Tibial nerve (tissue), 4 donors: ENCODE results near the gene SORCS2. TPM values are rescaled to one million over a fixed set of nuclear protein-coding genes. Genes with fewer than 3 reads are reported as not detected.

ENCODE experiments used
- DNase-seq, 2 donors: peaks; one replicate each; pipeline ENCODE4 v3.0.0-alpha.2; 2019; ENCODE audit warnings: low spot score in 2 of 2
- H3K27ac ChIP-seq, 4 donors: fragments of 200-600 bp; sonication (generic) in 3 of 4; one replicate each; pipeline ENCODE4 v1.5.1; 2017 to 2019; ENCODE audit warnings: mild to moderate bottlenecking in 1 of 4
- H3K27me3 ChIP-seq, 2 donors: fragments of 200-600 bp; sonication (generic) in 1 of 2; one replicate each; pipeline versions ENCODE4 v1.5.1 to v1.6.0; 2017 to 2019
- H3K36me3 ChIP-seq, 3 donors: fragments of 200-600 bp; sonication (generic); one replicate each; pipeline ENCODE4 v1.5.1; 2018 to 2019
- H3K4me1 ChIP-seq, 4 donors: fragments of 200-600 bp; sonication (generic) in 3 of 4; one replicate each; pipeline ENCODE4 v1.5.1; 2017 to 2019
- H3K4me3 ChIP-seq, 4 donors: fragments of 200-600 bp; sonication (generic) in 3 of 4; one replicate each; pipeline ENCODE4 v1.5.1; 2017 to 2019; ENCODE audit warnings: mild to moderate bottlenecking in 1 of 4, moderate library complexity in 1 of 4
- H3K9me3 ChIP-seq, 4 donors: fragments of 200-600 bp; sonication (generic) in 3 of 4; one replicate each; pipeline ENCODE4 v1.5.1; 2017 to 2019
- EP300 ChIP-seq, 2 donors: sonication (generic); formaldehyde crosslinking; IDR thresholded peaks; one replicate each; pipeline ENCODE4 v1.6.1; 2017; ENCODE audit warnings: antibody characterized with exemption in 2 of 2, mild to moderate bottlenecking in 1 of 2
- POLR2A ChIP-seq, 2 donors: fragments of 450-650 bp; IDR thresholded peaks; one replicate each; pipeline ENCODE4 v1.6.1; 2017; ENCODE audit warnings: antibody characterized with exemption in 2 of 2, mild to moderate bottlenecking in 2 of 2, moderate library complexity in 2 of 2
- WGBS, 2 donors: methylation state at CpG; one replicate each; pipeline ENCODE4 v1.1.5; 2018; 5-methylcytosine and 5-hydroxymethylcytosine counted together
- total RNA-seq, 4 donors: library from RNA; depleted of rRNA; stranded (reverse); fragments of >200 nt; gene quantifications; one replicate each; pipeline ENCODE4 v1.1.0, GENCODE V29; 2016
- TF ChIP-seq, protein P1 (sequence below), 5 experiments: fragments of 200-600 bp in 3 of 5; fragments of 450-650 bp in 2 of 5; sonication (generic) in 3 of 5; IDR thresholded peaks; one replicate each; pipeline ENCODE4 v1.5.1; 2016 to 2019; ENCODE audit warnings: antibody characterized with exemption in 5 of 5, mild to moderate bottlenecking in 3 of 5, moderate library complexity in 2 of 5

Gene SORCS2
- total RNA-seq, 4 donors from 2014 or later: 15.6 to 48.9 (median 38.3) TPM

DNA sequence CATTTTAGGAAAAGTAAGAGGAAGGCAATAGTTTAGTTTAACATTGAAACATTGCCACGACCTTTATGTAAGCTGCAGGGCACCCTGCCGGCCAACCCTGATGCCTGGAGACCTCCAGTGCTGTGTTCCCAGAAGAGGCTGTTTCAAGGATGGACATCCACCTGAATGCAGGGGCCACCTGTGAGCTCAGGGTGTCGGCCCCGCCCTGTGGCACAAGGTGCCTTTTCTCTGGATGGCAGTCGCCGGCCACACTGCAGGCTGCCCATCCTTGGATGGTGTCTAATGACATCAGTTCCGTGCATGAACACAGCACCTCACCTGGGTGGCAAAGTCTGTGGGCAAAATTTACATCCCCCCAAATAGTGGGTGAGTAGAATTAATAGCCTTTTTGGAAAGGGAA, 567.3 kb downstream of the SORCS2 start:
- H3K27me3 ChIP-seq: peaks cover 0 to 2% of the 10 kb centered on the region in 2 donors
- 86 to 91% methylated on average over 7 of the region's 7 CpGs for WGBS, 2 donors
- DNase-seq: no peak
- H3K36me3 ChIP-seq: peaks cover 0 to 34% (median 0%) of the 10 kb centered on the region in 3 donors
- peaks cover 0 to 18% (median 5%) of the 10 kb centered on the region in 4 donors for H3K4me1 ChIP-seq
- H3K27ac ChIP-seq: peak overlapping the region in 1 of 4 donors; percentile 14
- no peaks in the 10 kb centered on the region for H3K9me3 ChIP-seq
- H3K4me3 ChIP-seq: no peak overlapping the region
- TF ChIP-seq POLR2A (IDR thresholded peaks at IDR 0.05) (no peak), EP300 (IDR thresholded peaks at IDR 0.05) (no peak)
- TF ChIP-seq, protein P1, sequence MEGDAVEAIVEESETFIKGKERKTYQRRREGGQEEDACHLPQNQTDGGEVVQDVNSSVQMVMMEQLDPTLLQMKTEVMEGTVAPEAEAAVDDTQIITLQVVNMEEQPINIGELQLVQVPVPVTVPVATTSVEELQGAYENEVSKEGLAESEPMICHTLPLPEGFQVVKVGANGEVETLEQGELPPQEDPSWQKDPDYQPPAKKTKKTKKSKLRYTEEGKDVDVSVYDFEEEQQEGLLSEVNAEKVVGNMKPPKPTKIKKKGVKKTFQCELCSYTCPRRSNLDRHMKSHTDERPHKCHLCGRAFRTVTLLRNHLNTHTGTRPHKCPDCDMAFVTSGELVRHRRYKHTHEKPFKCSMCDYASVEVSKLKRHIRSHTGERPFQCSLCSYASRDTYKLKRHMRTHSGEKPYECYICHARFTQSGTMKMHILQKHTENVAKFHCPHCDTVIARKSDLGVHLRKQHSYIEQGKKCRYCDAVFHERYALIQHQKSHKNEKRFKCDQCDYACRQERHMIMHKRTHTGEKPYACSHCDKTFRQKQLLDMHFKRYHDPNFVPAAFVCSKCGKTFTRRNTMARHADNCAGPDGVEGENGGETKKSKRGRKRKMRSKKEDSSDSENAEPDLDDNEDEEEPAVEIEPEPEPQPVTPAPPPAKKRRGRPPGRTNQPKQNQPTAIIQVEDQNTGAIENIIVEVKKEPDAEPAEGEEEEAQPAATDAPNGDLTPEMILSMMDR (IDR thresholded peaks at IDR 0.05): no peak

- H3K4me3 ChIP-seq: no peak overlapping the region
- peaks cover 0 to 2% of the 10 kb centered on the region in 2 donors for H3K27me3 ChIP-seq
- no peak for DNase-seq
- peaks cover 0 to 18% (median 5%) of the 10 kb centered on the region in 4 donors for H3K4me1 ChIP-seq
- 84 to 87% methylated on average over 8 to 9 of the region's 9 CpGs for WGBS, 2 donors
- TF ChIP-seq, protein P1 (IDR thresholded peaks at IDR 0.05): no peak
- TF ChIP-seq POLR2A (IDR thresholded peaks at IDR 0.05) (no peak), EP300 (IDR thresholded peaks at IDR 0.05) (no peak)
- no peaks in the 10 kb centered on the region for H3K9me3 ChIP-seq
- peaks cover 0 to 40% (median 0%) of the 10 kb centered on the region in 3 donors for H3K36me3 ChIP-seq
- H3K27ac ChIP-seq: peak overlapping the region in 1 of 4 donors; percentile 14
Observed at GRCh38 chr4:7760228-7760627, 567.9 kb downstream of the SORCS2 start.

GRCh38 chr4:7760706-7761105, 568.4 kb downstream of the SORCS2 start:
- WGBS, 2 donors: 87 to 90% methylated on average over 16 of the region's 16 CpGs

DNA sequence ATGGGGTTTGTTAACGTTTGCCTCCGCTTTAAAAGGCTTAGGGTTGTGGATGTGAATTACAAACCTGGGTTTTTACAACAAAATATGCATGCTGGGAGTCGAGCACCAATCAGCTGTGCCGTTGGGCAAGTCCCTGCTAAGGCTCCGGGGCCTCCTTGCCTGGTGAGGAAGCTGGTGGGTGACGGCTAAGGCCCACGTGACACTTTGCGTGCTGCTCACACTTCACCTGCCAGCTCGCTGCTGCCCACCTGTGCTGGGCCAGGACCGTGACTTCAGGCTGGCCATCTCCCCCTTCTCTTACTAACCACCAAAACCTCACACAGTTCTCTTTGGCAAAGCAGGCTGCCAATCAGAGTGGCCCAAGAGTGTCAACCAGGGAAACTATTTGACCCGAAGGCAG, 569.0 kb downstream of the SORCS2 start:
- 77 to 81% methylated on average over 11 of the region's 11 CpGs for WGBS, 2 donors
- peaks cover 0 to 48% (median 0%) of the 10 kb centered on the region in 3 donors for H3K36me3 ChIP-seq
- DNase-seq: no peak
- H3K4me3 ChIP-seq: no peak overlapping the region
- TF ChIP-seq, protein P1 (IDR thresholded peaks at IDR 0.05): no peak
- TF ChIP-seq POLR2A (IDR thresholded peaks at IDR 0.05) (no peak), EP300 (IDR thresholded peaks at IDR 0.05) (no peak)
- H3K9me3 ChIP-seq: no peaks in the 10 kb centered on the region
- H3K27ac ChIP-seq: peak overlapping the region in 1 of 4 donors; percentile 16
- no peaks in the 10 kb centered on the region for H3K27me3 ChIP-seq
- peaks cover 0 to 18% (median 5%) of the 10 kb centered on the region in 4 donors for H3K4me1 ChIP-seq

More at GRCh38 chr4:7760706-7761105, 568.4 kb downstream of the SORCS2 start:
- Histone ChIP-seq H3K9me3 (no peaks in the 10 kb centered on the region), H3K4me3 (no peak overlapping the region), H3K27ac (peak overlapping the region in 1 of 4 donors; percentile 14), H3K4me1 (peaks cover 0 to 18% (median 5%) of the 10 kb centered on the region in 4 donors), H3K36me3 (peaks cover 0 to 44% (median 0%) of the 10 kb centered on the region in 3 donors), H3K27me3 (peaks cover 0 to 2% of the 10 kb centered on the region in 2 donors)
- TF ChIP-seq, protein P1 (IDR thresholded peaks at IDR 0.05): no peak
- TF ChIP-seq EP300 (IDR thresholded peaks at IDR 0.05) (no peak), POLR2A (IDR thresholded peaks at IDR 0.05) (no peak)
- no peak for DNase-seq

- H3K4me1 ChIP-seq: peaks cover 0 to 16% (median 5%) of the 10 kb centered on the region in 4 donors
- no peaks in the 10 kb centered on the region for H3K9me3 ChIP-seq
- DNase-seq: peak; percentile 83 to 85
- H3K4me3 ChIP-seq: no peak overlapping the region
- TF ChIP-seq, protein P1 (IDR thresholded peaks at IDR 0.05): peak; percentile 61 to 89 (median 82)
- TF ChIP-seq EP300 (IDR thresholded peaks at IDR 0.05) (peak in 1 of 2 donors; percentile 8), POLR2A (IDR thresholded peaks at IDR 0.05) (peak in 1 of 2 donors; percentile 17)
- H3K36me3 ChIP-seq: peaks cover 0 to 52% (median 0%) of the 10 kb centered on the region in 3 donors
- peak overlapping the region in 2 of 4 donors; percentile 18 to 47 for H3K27ac ChIP-seq
- H3K27me3 ChIP-seq: no peaks in the 10 kb centered on the region
- WGBS, 2 donors: 10 to 15% methylated on average over 12 of the region's 12 CpGs
Observed at GRCh38 chr4:7761720-7762119, 569.4 kb downstream of the SORCS2 start.
